Caco-2 (cell line): Measurements from ENCODE around the gene GNAS-AS1. TPM values are rescaled to one million over a fixed set of nuclear protein-coding genes. Genes with fewer than 3 reads are reported as not detected.
A peak's percentile ranks its signal among the peaks of the same experiment; 100 is the strongest.

Experiments used
- BruUV-seq: library from RNA; stranded (reverse); fragments of 400-500 nt; replicated peaks from 2 replicates; lab custom pipeline; 2021; lab: Mats Ljungman, UMichigan
- CTCF ChIA-PET: fragments of 300-600 bp; sonication (Branson Sonifier 250); formaldehyde crosslinking; loops from one replicate; lab custom pipeline; 2022; ENCODE audit warnings: antibody characterized with exemption; lab: Charles Lee
- POLR2A ChIA-PET: fragments of 300-600 bp; sonication (Branson Sonifier 250); formaldehyde crosslinking; loops from one replicate; lab custom pipeline; 2022; ENCODE audit warnings: antibody characterized with exemption; lab: Charles Lee
- DNase-seq, 2 experiments: peaks; one replicate each; pipeline versions ENCODE4 v3.0.0 to v3.0.0-alpha.2; 2020 to 2022
- H3K27me3 ChIP-seq: replicated peaks from 2 replicates; pipeline ENCODE4 v1.6.0; 2011; ENCODE audit warnings: low read length; ENCODE audit not compliant: control insufficient read depth, insufficient read depth
- H3K36me3 ChIP-seq: 2 replicates; pipeline ENCODE4 v1.5.1; 2011; ENCODE audit warnings: low read length; ENCODE audit not compliant: control insufficient read depth, insufficient read depth
- H3K4me1 ChIP-seq: fragments of 250-450 bp; sonication (Bioruptor Pico); 2 replicates; pipeline ENCODE4 v1.5.1; 2020; ENCODE audit warnings: mild to moderate bottlenecking
- H3K4me3 ChIP-seq: 2 replicates; pipeline ENCODE4 v1.5.1; 2011; ENCODE audit warnings: low read depth, mild to moderate bottlenecking, control low read depth, low read length
- H3K9me3 ChIP-seq: fragments of 250-450 bp; sonication (Bioruptor Pico); 2 replicates; pipeline ENCODE4 v1.5.1; 2020; ENCODE audit warnings: mild to moderate bottlenecking, moderate library complexity
- H3K27ac Mint-ChIP-seq: one replicate; pipeline ENCODE4 v1.8.0; 2022; ENCODE audit warnings: mixed read lengths; ENCODE audit not compliant: unreplicated experiment
- H3K27me3 Mint-ChIP-seq: one replicate; pipeline ENCODE4 v1.8.0; 2022; ENCODE audit warnings: mixed read lengths; ENCODE audit not compliant: insufficient read depth, unreplicated experiment
- H3K36me3 Mint-ChIP-seq: one replicate; pipeline ENCODE4 v1.8.0; 2022; ENCODE audit warnings: mild to moderate bottlenecking, mixed read lengths; ENCODE audit not compliant: insufficient read depth, unreplicated experiment
- H3K4me1 Mint-ChIP-seq: one replicate; pipeline ENCODE4 v1.8.0; 2022; ENCODE audit warnings: low read depth, mixed read lengths; ENCODE audit not compliant: unreplicated experiment
- H3K4me3 Mint-ChIP-seq: one replicate; pipeline ENCODE4 v1.8.0; 2022; ENCODE audit warnings: mild to moderate bottlenecking, moderate library complexity, mixed read lengths; ENCODE audit not compliant: unreplicated experiment
- H3K9me3 Mint-ChIP-seq: one replicate; pipeline ENCODE4 v1.8.0; 2022; ENCODE audit warnings: mixed read lengths; ENCODE audit not compliant: unreplicated experiment
- CTCF ChIP-seq, 2 experiments: fragments of 200-600 bp in 1 of 2; IDR thresholded peaks; 1 replicate in 1 of 2; 2 replicates in 1 of 2; pipeline versions ENCODE4 v1.5.1 to v1.8.0; 2011 to 2022; ENCODE audit warnings: antibody characterized with exemption in 1 of 2, control low read depth in 1 of 2, inconsistent platforms in 1 of 2, low read depth in 1 of 2, low read length in 1 of 2, mild to moderate bottlenecking in 1 of 2, moderate library complexity in 1 of 2; ENCODE audit not compliant: insufficient read depth in 1 of 2, severe bottlenecking in 1 of 2, unreplicated experiment in 1 of 2
- intact Hi-C: fragments of 100-400 bp; cut with micrococcal nuclease; formaldehyde crosslinking; loops from one replicate; pipeline ENCODE4 v1.10.0; 2022; ENCODE audit not compliant: unreplicated experiment
- total RNA-seq: library from RNA; stranded (reverse); gene quantifications from 2 replicates; pipeline ENCODE4 v1.2.3, GENCODE V29; 2022

Gene GNAS-AS1
- total RNA-seq, 1 experiment from 2014 or later: 5.1 TPM

GRCh38 chr20:58889334-58889760, 38.6 kb upstream of the GNAS-AS1 start:
- H3K4me1 Mint-ChIP-seq: no peaks in the 10 kb centered on the region
- no peak overlapping the region for H3K4me3 Mint-ChIP-seq
- H3K27ac Mint-ChIP-seq: peak overlapping the region; percentile 8
- no peak for TF ChIP-seq CTCF (IDR thresholded peaks at IDR 0.05; ENCODE audit: insufficient read depth in 1 of 2, low read depth in 1 of 2, low read length in 1 of 2, severe bottlenecking in 1 of 2, unreplicated experiment in 1 of 2)
- H3K9me3 Mint-ChIP-seq: no peaks in the 10 kb centered on the region
- no peak for DNase-seq
- BruUV-seq: no TSS peak
- intact Hi-C loops: no loop called here
- Histone ChIP-seq H3K9me3 (peaks cover 7% of the 10 kb centered on the region), H3K27me3 (no peaks in the 10 kb centered on the region), H3K4me1 (peaks cover 13% of the 10 kb centered on the region), H3K4me3 (no peak overlapping the region), H3K36me3 (no peaks in the 10 kb centered on the region)
- H3K36me3 Mint-ChIP-seq: peaks cover 35% of the 10 kb centered on the region
- ChIA-PET POLR2A (interaction anchor here (0.6 kb wide), 1 partner anchor 10 kb away, joined by 3 read pairs; no protein-coding TSS in a partner anchor), CTCF (no interaction called here)
- H3K27me3 Mint-ChIP-seq: no peaks in the 10 kb centered on the region

DNA sequence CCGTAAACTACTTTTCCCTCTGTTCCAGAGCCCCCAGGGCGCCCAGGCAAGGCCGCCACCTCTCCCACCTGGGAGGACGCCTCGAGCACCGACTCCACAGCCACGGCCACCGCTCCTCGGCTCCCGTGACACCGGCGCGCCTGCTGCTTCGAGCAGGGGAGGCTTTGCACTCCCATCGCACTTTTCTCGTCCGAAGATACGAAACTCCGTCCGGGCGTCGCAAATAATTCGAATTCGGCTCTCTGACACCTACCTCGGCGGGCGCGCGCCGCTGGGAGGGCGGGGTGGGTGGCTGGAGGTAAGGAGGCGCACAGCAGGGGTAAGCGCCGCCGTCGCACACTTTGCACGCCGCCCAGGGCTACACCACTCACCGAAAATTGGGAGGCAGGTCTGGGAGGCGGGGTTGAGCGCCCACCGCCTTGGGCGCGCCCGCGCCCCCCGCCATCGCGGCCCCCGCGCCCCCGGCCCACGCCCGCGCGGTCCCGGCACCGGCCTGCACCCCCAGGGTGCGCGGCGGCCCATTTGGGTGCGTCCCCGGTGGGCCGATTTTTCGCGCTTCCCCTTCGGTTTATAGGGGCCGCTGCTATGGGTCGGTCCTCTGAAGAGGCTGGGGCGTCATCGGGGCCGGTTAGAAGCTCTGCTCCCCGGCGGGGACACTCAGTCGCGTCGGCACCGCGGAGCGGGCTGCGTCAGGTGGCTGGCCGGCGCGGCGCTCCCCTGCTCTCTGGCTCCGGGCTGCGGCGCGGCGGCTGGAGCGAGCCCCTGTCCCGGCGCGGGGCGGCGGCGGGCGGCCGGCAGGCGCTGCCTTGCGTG, 38.0 kb upstream of the GNAS-AS1 start:
- intact Hi-C loops: no loop called here
- Mint-ChIP-seq H3K9me3 (no peaks in the 10 kb centered on the region), H3K4me1 (no peaks in the 10 kb centered on the region), H3K36me3 (peaks cover 31% of the 10 kb centered on the region), H3K4me3 (no peak overlapping the region), H3K27ac (peak overlapping the region; percentile 8), H3K27me3 (no peaks in the 10 kb centered on the region)
- peaks cover 7% of the 10 kb centered on the region for H3K9me3 ChIP-seq
- no peaks in the 10 kb centered on the region for H3K27me3 ChIP-seq
- TF ChIP-seq CTCF (IDR thresholded peaks at IDR 0.05; ENCODE audit: insufficient read depth in 1 of 2, low read depth in 1 of 2, low read length in 1 of 2, severe bottlenecking in 1 of 2, unreplicated experiment in 1 of 2): no peak
- BruUV-seq: no TSS peak
- H3K4me3 ChIP-seq: no peak overlapping the region
- no peaks in the 10 kb centered on the region for H3K36me3 ChIP-seq
- peaks cover 7% of the 10 kb centered on the region for H3K4me1 ChIP-seq
- ChIA-PET POLR2A (no interaction called here), CTCF (no interaction called here)
- no peak for DNase-seq

GRCh38 chr20:58888103-58888502, 37.4 kb upstream of the GNAS-AS1 start:
- no peaks in the 10 kb centered on the region for H3K36me3 ChIP-seq
- Mint-ChIP-seq H3K27ac (no peak overlapping the region), H3K36me3 (peaks cover 25% of the 10 kb centered on the region), H3K27me3 (no peaks in the 10 kb centered on the region), H3K9me3 (no peaks in the 10 kb centered on the region), H3K4me3 (no peak overlapping the region), H3K4me1 (peaks cover 6% of the 10 kb centered on the region)
- H3K27me3 ChIP-seq: peaks cover 2% of the 10 kb centered on the region; the same call in 1 of the 2 replicates
- POLR2A ChIA-PET: no interaction called here
- DNase-seq: no peak
- TF ChIP-seq CTCF (IDR thresholded peaks at IDR 0.05; ENCODE audit: insufficient read depth in 1 of 2, low read depth in 1 of 2, low read length in 1 of 2, severe bottlenecking in 1 of 2, unreplicated experiment in 1 of 2): no peak
- peaks cover 4% of the 10 kb centered on the region for H3K4me1 ChIP-seq
- intact Hi-C loops: no loop called here
- CTCF ChIA-PET: no interaction called here
- H3K9me3 ChIP-seq: peaks cover 7% of the 10 kb centered on the region
- H3K4me3 ChIP-seq: no peak overlapping the region
- BruUV-seq: no TSS peak
